ENCODE data around the gene C17orf67.

C17orf67 gene

GRCh38 chr17:56850591-56850990 lies 16.9 kb upstream of the C17orf67 start:
- no peak for TF ChIP-seq CTCF (IDR thresholded peaks at IDR 0.05; ENCODE audit: extremely low read depth, missing control alignments)
- DNase-seq (ENCODE audit: low spot score), result no peak

GRCh38 chr17:56849131-56849530 lies 15.4 kb upstream of the C17orf67 start:
- TF ChIP-seq CTCF (IDR thresholded peaks at IDR 0.05; ENCODE audit: extremely low read depth, missing control alignments), result no peak
- no peak for DNase-seq (ENCODE audit: low spot score)

GRCh38 chr17:56847106-56847505 lies 13.4 kb upstream of the C17orf67 start:
- DNase-seq (ENCODE audit: low spot score), result no peak
- TF ChIP-seq CTCF (IDR thresholded peaks at IDR 0.05; ENCODE audit: extremely low read depth, missing control alignments), result no peak

GRCh38 chr17:56845934-56846333 lies 12.2 kb upstream of the C17orf67 start:
- TF ChIP-seq CTCF (IDR thresholded peaks at IDR 0.05; ENCODE audit: extremely low read depth, missing control alignments), result no peak
- DNase-seq (ENCODE audit: low spot score), result no peak

GRCh38 chr17:56842577-56842976 lies 8.9 kb upstream of the C17orf67 start:
- TF ChIP-seq CTCF (IDR thresholded peaks at IDR 0.05; ENCODE audit: extremely low read depth, missing control alignments), result no peak
- DNase-seq (ENCODE audit: low spot score), result no peak

- TF ChIP-seq CTCF (IDR thresholded peaks at IDR 0.05; ENCODE audit: extremely low read depth, missing control alignments), result no peak
- DNase-seq (ENCODE audit: low spot score), result no peak
These were observed 5.0 kb upstream of the C17orf67 start for GRCh38 chr17:56838687-56839086.

- TF ChIP-seq CTCF (IDR thresholded peaks at IDR 0.05; ENCODE audit: extremely low read depth, missing control alignments), result no peak
These were observed 1.5 kb upstream of the C17orf67 start for GRCh38 chr17:56835264-56835585.

More at GRCh38 chr17:56835264-56835585, 1.5 kb upstream of the C17orf67 start:
- no peak for DNase-seq (ENCODE audit: low spot score)
